Tongue (tissue), 2 donors: ENCODE data around the gene IRF2BP2. TPM values are rescaled to one million over a fixed set of nuclear protein-coding genes. Genes with fewer than 3 reads are reported as not detected.
"Not testable (repeated sequence)": the region's sequence is repeated elsewhere in the genome, so short reads cannot be mapped to it uniquely, and the experiment has no call there.

ENCODE experiments used
- DNase-seq: peaks from one replicate; pipeline ENCODE4 v3.0.0-alpha.2; 2015
- total RNA-seq: library from RNA; depleted of rRNA; stranded (reverse); fragments of >200 nt; gene quantifications from one replicate; pipeline ENCODE4 v1.2.3, GENCODE V29; 2014

The IRF2BP2 gene
- total RNA-seq, 1 donor from 2014 or later, result 135 TPM

- DNase-seq, result peak; percentile 81
Observed at GRCh38 chr1:234600418-234601281, 9.3 kb downstream of the IRF2BP2 start.

- peak; percentile 95 for DNase-seq
Observed at GRCh38 chr1:234599617-234600417, 10.2 kb downstream of the IRF2BP2 start.

DNA sequence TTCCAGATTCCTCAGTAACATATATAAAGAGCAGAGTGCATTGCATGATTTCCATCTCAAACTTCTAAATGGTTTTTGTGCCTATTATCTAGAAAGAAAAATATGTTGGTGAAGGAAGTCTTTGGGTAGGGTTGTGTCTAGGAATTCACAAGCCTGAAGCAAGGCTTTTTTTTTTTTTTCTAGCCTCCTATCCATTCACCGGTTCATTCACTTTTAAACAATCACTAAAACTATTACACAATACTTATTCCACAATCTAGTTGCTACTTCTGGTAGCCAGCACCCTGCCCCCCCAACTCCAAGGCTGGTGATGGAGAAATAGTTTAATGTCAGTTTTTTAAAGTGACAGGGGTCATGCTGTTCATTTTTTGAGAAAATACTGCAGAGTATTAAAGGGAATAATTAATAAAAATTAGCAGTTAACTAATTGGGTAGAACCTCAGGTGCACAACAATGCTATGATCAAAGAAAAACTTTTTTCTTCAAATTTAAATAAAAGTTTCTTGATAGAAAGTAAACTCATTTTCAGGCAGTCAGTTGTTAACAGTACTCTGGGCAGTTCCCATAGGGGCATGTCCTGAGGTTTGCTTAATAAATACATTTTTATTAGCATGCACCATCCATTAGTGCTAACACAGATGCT, 10.9 kb downstream of the IRF2BP2 start:
- DNase-seq, result no peak

DNA sequence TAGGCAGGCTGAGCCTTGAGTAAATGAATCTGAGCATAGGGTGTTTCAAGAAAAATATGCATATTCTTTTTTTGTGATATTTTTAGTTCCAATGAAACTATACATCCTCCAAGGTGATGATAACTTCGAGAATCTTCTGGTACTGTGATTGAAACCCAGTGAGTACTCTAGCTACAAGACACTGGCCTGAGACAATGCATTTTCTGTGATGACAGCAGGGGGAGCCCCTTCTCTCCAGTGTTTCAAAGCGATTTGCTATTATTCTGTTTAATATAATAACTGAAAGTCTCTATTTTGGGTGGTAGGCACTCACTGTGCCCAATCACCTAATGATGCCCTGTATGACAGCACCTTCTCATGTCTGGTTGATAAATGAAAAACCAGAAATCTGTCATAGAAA, 12.1 kb downstream of the IRF2BP2 start:
- peak; percentile 62 for DNase-seq

DNA sequence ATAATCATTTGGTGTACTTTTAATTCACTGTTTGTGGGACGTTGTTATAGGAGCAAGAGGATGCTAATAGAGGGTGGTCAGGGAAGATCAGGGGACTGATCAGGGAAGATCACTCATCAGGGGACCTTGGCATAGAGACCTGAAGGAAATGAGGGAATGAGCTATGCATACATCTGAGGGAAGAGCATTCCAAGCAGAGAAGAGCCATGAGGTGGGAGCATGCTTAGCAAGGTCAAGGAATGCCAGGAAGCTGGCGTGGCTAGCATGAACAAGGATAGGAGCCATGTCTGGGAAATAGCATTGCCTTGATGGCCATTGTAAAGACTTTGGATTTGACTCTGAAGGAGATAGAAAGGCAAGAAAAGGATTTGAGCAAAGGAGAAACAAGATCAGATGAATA, 14.1 kb downstream of the IRF2BP2 start:
- no peak for DNase-seq

DNA sequence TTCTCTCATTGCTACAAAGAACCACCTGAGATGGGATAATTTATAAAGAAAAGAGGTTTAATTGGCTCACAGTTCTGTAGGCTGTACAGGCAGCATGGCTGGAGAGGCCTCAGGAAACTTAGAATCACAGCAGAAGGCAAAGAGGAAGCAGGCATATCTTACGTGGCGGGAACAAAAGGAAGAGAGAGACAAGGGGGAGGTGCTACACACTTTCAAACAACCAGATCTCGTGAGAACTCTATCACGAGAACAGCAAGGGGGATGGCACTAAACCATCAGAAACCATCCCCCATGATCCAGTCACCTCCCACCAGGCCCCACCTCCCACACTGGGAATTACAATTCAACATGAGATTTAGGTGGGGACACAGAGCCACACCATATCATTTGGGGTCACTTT, 15.4 kb downstream of the IRF2BP2 start:
- DNase-seq, result not testable (repeated sequence)

DNA sequence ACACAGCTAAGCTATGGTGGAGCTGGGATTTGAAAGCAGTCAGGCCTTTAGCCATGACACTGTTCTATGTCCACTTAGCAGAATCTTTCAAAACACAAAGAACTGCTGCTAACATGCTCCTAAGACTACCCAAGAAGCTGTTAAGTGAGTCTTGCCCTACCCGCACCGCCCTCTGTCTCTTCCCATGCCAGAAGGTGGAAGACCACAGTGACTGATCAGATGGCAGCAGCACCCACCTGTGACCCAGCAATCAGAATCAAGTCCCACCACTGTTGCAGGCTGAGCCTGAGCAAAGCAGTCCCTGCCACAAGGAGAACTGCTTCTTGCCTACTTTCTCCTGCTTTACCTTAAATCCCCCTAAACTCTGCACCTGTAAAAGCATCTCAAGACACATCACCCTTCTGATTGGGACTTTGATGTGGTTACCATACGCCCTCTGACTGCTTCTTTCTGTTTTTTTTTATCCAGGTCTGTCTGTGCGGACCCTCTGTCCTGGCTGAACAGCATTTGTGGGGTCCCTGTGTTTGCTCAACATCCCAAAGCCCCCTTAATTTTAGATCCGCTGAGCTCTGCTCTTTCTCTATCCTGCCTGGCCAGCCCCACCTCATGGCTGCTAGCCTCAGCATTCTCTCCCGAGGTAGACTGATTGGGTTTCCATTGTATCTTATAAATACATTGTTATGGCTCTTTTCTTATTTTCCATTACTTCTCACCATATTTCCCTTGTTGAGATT, 16.0 kb downstream of the IRF2BP2 start:
- DNase-seq, result no peak

GRCh38 chr1:234593109-234593508, 16.9 kb downstream of the IRF2BP2 start:
- no peak for DNase-seq

- DNase-seq, result no peak
Observed at GRCh38 chr1:234592240-234592639, 17.7 kb downstream of the IRF2BP2 start.

DNA sequence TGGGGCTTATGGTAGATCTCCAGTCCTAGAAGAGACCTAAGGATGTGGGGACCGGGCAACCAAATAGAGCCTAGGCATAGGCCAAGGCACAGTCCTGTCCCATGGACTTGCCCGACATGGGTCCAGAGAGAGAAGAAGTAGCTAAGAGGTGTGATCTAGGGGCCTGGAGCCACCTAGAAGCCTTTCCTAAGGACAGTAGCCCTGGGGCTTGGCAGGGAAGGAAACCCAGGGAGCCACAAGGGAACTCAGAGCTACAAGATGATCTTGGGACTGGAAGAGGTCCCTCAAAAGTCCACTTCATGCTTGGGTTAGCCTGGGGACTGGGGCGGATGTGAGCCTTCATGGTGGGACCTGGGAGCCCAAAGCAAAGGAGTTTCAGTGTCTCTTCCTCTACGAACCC, 18.8 kb downstream of the IRF2BP2 start:
- no peak for DNase-seq

- DNase-seq, result no peak
Observed at GRCh38 chr1:234589854-234590620, 19.9 kb downstream of the IRF2BP2 start.

DNA sequence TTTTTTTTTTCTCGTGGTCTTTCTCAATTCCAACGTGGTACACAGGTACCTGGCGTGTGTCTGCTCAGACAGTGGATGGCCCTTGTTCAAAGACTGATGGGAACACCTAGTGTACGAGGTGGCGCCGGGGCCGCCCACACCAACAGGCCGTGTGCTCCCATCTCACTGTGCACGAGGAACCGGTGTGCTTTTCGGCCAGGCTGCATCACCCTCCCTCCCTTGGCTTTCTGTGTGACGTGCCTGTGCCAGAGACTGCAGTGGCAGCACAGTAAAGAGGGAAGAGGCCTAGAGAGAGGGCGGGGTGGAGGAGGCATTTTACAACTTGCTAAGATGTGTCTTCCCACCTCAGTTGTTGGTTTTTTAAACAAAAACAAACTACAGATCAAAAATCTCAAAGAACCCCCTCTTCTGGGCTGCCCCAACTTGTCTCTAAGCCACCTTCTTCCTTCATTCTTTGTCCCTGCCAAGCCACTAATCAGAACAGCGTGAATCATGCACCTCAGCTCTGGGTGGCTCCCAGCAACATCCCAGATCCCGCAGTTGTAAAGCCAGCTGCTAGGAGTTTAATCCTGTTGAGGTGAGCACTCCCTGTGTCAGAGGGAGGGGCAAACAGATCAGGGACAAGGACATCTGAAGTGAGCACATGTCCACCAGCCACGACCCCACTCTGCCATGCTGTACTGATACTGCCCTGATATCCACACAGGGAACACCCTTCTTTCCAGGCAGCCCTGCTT, 20.7 kb downstream of the IRF2BP2 start:
- DNase-seq, result peak; percentile 64

DNA sequence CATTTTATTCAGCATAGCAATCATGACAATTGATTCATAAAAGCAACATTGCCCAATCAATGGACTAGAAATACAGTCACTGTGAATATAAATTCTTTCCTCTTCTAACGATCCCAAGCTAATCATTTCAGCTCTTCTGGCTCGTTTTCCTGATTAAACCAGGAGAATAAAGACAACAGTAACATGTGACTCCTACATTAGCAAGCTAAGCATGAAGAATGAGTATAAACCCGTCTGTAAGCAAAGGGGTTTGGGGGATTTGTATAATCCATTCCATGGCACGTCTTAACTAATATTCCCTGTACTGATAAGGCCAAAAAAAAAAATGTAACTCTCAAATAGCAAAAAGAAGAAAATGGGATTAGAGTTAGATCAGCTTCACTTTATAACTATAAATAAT, 21.6 kb downstream of the IRF2BP2 start:
- DNase-seq, result no peak

GRCh38 chr1:234586892-234587485, 23.0 kb downstream of the IRF2BP2 start:
- DNase-seq, result no peak

DNA sequence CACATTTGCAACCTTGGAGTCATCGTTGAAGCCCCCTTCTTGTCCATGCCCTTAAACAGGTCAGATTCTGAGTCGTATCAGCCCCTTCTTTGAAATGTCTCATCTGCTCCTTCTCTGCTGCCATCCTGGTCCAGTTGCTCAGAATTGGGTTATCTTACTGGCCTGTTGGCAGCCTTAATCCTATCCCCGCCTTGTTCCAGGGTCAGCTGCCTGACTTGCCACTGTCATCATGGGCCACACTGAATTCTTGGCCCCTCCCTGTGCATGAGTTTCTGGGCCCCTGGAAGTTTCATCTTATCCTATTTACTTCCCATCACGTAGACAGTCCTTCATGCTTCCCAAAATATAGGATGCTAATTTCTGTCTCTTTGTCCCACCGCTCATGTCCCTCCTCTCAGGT, 23.7 kb downstream of the IRF2BP2 start:
- peak; percentile 50 for DNase-seq

GRCh38 chr1:234585330-234586055, 24.5 kb downstream of the IRF2BP2 start:
- DNase-seq, result peak; percentile 49

DNA sequence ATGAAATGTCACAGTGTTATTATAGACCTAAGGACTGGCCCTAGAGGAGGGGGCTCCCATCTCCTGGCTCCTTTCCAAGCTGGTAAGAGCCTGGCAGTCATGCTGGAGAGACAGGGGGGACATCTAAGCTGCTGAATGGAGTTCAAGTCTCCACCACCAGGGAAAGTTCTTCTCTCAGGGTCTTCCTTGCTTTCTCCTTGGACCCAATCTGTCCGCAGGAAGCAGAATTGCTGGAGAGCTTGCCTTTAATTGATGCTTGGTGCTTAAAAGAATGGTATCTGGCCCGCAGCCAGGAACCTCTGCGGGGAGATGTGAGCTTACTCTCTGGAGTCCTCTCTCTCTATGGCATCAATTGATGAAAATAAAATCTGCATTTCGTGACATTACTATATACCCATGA, 25.1 kb downstream of the IRF2BP2 start:
- DNase-seq, result peak; percentile 68

DNA sequence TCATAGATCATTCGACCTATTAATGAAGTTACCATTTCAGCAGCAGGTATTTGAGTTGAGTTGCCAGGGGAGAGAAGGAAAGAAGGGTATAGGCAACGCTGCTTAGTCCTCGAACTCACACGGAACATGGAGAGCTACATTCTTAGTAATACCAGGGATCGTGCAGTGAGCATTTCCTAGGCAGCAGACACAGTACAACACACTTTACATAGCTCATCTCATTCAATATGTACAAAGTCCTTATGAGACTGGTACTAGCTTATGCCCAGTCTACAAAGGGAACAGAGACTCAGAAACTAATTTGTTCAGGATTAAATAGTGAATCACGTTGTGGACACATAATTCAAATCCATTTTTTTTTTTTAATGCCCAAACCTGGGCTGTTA, 25.6 kb downstream of the IRF2BP2 start:
- peak; percentile 43 for DNase-seq

GRCh38 chr1:234583755-234584419, 26.1 kb downstream of the IRF2BP2 start:
- DNase-seq, result no peak
